ENCODE measurements around the gene TEX19.

DNA sequence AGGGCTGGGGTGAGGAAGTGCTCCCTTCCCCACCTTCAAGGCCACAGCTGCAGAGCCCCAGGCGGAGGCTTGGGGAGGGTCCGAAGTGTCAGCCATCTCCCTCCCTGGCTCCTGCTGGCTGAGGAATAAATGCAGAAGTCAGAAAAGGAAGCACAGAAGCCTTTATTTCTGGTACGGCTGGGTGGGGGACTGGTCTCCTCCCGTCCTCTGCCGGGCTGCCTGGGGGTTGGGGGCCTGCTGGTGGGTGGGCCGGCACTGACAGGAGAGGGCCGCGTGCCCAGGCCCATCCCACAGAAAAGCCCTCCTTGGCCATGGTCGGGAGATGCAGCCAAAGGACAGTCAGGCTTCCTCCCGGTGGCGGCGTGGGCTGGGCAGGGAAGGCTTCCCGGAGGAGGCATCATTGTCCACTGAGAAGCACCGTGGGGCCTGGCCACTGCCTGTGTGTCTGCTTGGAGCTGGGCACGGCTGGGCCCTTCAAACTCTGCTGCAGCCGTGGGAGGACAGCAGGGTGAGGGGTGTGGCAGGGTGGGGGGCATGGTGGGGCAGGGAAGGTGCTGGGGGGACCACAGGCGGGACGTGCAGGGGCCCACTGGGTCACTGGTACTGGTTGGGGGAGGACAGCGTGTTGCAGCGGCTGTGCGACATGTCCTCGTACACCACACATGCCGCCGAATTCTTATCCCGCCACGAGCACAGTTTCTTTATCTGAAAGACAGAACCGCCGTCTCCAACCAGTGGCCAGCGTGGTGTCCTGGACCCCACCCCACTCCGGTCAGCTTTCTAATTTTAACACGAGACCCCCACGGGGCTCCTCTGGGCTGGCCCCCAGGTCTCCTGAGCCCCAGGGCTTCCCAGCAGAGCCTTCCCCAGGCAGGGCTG, 44.1 kb upstream of the TEX19 start:
- TF ChIP-seq, protein P1, sequence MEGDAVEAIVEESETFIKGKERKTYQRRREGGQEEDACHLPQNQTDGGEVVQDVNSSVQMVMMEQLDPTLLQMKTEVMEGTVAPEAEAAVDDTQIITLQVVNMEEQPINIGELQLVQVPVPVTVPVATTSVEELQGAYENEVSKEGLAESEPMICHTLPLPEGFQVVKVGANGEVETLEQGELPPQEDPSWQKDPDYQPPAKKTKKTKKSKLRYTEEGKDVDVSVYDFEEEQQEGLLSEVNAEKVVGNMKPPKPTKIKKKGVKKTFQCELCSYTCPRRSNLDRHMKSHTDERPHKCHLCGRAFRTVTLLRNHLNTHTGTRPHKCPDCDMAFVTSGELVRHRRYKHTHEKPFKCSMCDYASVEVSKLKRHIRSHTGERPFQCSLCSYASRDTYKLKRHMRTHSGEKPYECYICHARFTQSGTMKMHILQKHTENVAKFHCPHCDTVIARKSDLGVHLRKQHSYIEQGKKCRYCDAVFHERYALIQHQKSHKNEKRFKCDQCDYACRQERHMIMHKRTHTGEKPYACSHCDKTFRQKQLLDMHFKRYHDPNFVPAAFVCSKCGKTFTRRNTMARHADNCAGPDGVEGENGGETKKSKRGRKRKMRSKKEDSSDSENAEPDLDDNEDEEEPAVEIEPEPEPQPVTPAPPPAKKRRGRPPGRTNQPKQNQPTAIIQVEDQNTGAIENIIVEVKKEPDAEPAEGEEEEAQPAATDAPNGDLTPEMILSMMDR (IDR thresholded peaks at IDR 0.05): no peak
- TF ChIP-seq POLR2A (IDR thresholded peaks at IDR 0.05): no peak
